Loucy (cell line): ENCODE data around the gene PCK1.

Experiments
- EZH2phosphoT487 ChIP-seq: fragments of 200-600 bp; IDR thresholded peaks from 2 replicates; pipeline ENCODE4 v1.6.1; 2018; ENCODE audit warnings: antibody characterized with exemption, mild to moderate bottlenecking, moderate library complexity, borderline replicate concordance
- TF ChIP-seq, protein P1 (sequence below): fragments of 200-600 bp; sonication (generic); conservative IDR thresholded peaks from 2 replicates; pipeline ENCODE4 v1.5.1; 2014; ENCODE audit warnings: mild to moderate bottlenecking, antibody characterized with exemption, low read length

DNA sequence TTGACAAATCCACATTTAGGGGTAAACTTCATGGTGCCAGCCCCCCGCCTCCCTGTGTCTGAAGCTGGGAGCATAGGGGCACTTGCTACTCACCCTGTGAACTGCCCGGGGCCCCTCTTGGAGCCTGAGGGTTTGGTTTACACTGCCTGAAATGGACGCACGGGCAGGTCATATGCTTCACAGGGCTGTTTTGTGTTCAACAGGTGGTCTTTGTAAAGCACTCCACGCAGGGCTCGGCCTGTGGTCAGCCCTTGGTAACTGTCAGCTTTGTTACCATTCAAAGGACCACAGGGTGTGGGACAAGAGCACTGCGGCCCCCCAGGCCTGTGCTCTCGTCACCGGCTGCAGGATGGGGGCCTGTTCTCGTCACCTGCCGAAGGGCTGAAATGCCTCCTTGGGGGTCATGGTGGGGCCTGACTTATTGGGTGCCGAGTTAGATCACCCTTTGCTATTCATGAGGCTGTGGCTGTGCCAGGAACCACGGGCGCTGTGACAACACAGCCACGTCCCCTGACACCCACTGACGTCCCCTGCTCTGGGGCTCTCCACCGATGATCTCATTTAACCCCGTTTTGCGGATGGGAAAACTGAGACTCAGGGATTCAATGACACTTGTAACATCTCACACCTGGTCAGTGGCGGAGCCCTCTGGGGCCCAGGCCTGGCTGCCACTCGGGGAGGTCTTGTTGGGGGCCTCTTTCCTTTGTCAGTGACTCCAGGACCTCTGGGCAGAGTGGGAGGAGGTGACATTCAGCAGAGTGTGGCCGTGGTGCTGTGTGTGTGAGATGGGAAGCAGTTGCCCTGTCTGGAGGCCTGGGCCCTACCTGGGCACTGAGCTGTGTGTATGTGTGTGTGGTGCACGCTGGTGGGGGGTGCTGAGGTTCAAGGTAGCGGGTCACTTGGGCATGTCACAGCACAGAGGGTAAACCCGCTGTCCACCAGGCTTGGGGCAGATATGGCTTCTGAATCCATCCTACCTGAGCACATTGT, 34.4 kb downstream of the PCK1 start:
- TF ChIP-seq, protein P1, sequence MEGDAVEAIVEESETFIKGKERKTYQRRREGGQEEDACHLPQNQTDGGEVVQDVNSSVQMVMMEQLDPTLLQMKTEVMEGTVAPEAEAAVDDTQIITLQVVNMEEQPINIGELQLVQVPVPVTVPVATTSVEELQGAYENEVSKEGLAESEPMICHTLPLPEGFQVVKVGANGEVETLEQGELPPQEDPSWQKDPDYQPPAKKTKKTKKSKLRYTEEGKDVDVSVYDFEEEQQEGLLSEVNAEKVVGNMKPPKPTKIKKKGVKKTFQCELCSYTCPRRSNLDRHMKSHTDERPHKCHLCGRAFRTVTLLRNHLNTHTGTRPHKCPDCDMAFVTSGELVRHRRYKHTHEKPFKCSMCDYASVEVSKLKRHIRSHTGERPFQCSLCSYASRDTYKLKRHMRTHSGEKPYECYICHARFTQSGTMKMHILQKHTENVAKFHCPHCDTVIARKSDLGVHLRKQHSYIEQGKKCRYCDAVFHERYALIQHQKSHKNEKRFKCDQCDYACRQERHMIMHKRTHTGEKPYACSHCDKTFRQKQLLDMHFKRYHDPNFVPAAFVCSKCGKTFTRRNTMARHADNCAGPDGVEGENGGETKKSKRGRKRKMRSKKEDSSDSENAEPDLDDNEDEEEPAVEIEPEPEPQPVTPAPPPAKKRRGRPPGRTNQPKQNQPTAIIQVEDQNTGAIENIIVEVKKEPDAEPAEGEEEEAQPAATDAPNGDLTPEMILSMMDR, result no peak
- no peak for TF ChIP-seq EZH2phosphoT487
